A673 (cell line): ENCODE data around the gene KRTAP4-1. TPM values are rescaled to one million over a fixed set of nuclear protein-coding genes. Genes with fewer than 3 reads are reported as not detected.

ENCODE experiments used
- BruUV-seq: library from RNA; stranded (reverse); fragments of 400-500 nt; replicated peaks from 2 replicates; lab custom pipeline; 2021; lab: Mats Ljungman, UMichigan
- CTCF ChIA-PET: fragments of 300-600 bp; sonication (Branson Sonifier 250); formaldehyde crosslinking; loops from one replicate; lab custom pipeline; 2022; ENCODE audit warnings: antibody characterized with exemption; lab: Charles Lee
- POLR2A ChIA-PET: fragments of 300-600 bp; sonication (Branson Sonifier 250); formaldehyde crosslinking; loops from one replicate; lab custom pipeline; 2022; ENCODE audit warnings: antibody characterized with exemption; ENCODE audit not compliant: low non-redundant PET; lab: Charles Lee
- DNase-seq: peaks from one replicate; pipeline ENCODE4 v3.0.0-alpha.2; 2015; ENCODE audit warnings: low spot score
- H3K27ac ChIP-seq: fragments of 200-600 bp; sonication (generic); 2 replicates; pipeline ENCODE4 v1.5.1; 2016; ENCODE audit warnings: mixed run types, low read depth, mild to moderate bottlenecking, mixed read lengths, antibody characterized with exemption, low read length; ENCODE audit not compliant: poor library complexity, severe bottlenecking
- H3K27me3 ChIP-seq: fragments of 200-600 bp; sonication (generic); replicated peaks from 2 replicates; pipeline ENCODE4 v1.6.1; 2017; ENCODE audit warnings: mixed run types, low read depth, mild to moderate bottlenecking, mixed read lengths, antibody characterized with exemption, low read length; ENCODE audit not compliant: insufficient read depth, poor library complexity
- H3K36me3 ChIP-seq: fragments of 200-600 bp; sonication (generic); 2 replicates; pipeline ENCODE4 v1.6.1; 2016; ENCODE audit warnings: mixed run types, mild to moderate bottlenecking, mixed read lengths, antibody characterized with exemption, low read length; ENCODE audit not compliant: insufficient read depth, poor library complexity, severe bottlenecking
- H3K4me1 ChIP-seq: fragments of 200-600 bp; sonication (generic); 2 replicates; pipeline ENCODE4 v1.6.1; 2017; ENCODE audit warnings: mixed run types, mild to moderate bottlenecking, mixed read lengths, antibody characterized with exemption, low read length; ENCODE audit not compliant: insufficient read depth, poor library complexity, severe bottlenecking
- H3K4me3 ChIP-seq: fragments of 200-600 bp; sonication (generic); 2 replicates; pipeline ENCODE4 v1.5.1; 2016; ENCODE audit warnings: low read depth, mixed run types, mild to moderate bottlenecking, mixed read lengths, low read length; ENCODE audit not compliant: poor library complexity, severe bottlenecking
- H3K9me3 ChIP-seq: fragments of 200-600 bp; sonication (generic); 2 replicates; pipeline ENCODE4 v1.6.1; 2016; ENCODE audit warnings: mixed run types, low read depth, mild to moderate bottlenecking, mixed read lengths, antibody characterized with exemption, low read length; ENCODE audit not compliant: poor library complexity, severe bottlenecking
- CTCF ChIP-seq: fragments of 300-800, 200-600 bp; sonication (generic); conservative IDR thresholded peaks from 2 replicates; pipeline ENCODE4 v1.5.1; 2017; ENCODE audit warnings: low read depth, mild to moderate bottlenecking, antibody characterized with exemption, low read length, moderate library complexity, mixed read lengths
- EZH2 ChIP-seq: fragments of 200-600 bp; sonication (generic); IDR thresholded peaks from 2 replicates; pipeline ENCODE4 v1.6.1; 2017; ENCODE audit warnings: borderline replicate concordance, low read depth, mild to moderate bottlenecking, mixed read lengths, antibody characterized with exemption, low read length; ENCODE audit not compliant: poor library complexity, severe bottlenecking
- intact Hi-C: fragments of 100-400 bp; cut with micrococcal nuclease; formaldehyde crosslinking; loops from one replicate; pipeline ENCODE4 v1.10.0; 2022; ENCODE audit not compliant: unreplicated experiment
- total RNA-seq: library from RNA; stranded (reverse); gene quantifications from 2 replicates; pipeline ENCODE4 v1.2.3, GENCODE V29; 2021

KRTAP4-1 gene
- total RNA-seq, 1 experiment from 2014 or later = not detected

DNA sequence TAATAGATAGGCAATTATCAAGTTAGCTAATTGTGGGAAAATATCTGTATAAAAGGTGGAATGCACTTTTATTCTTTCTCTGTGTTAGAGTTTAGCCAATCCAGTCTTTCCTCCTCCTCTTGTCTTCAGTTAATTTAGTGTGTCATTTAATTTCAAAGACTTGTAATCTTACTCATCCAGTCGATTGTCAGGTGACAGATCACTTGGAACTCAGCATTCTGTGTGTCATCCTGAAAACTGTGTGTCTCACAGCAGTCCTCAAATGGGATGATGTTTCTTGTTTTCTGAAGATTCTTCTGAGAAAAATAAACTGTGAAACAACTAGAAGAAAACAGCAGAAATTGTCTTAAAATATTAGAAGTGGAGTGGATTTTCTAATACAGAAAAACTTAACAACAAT, 290 bp upstream of the KRTAP4-1 start:
- TF ChIP-seq EZH2 (no peak), CTCF (no peak)
- intact Hi-C loops = no loop called here
- Histone ChIP-seq H3K9me3 (no peaks in the 10 kb centered on the region), H3K36me3 (no peaks in the 10 kb centered on the region), H3K27ac (no peak overlapping the region), H3K4me1 (no peaks in the 10 kb centered on the region), H3K4me3 (no peak overlapping the region), H3K27me3 (no peaks in the 10 kb centered on the region)
- no peak for DNase-seq
- ChIA-PET POLR2A (no interaction called here), CTCF (no interaction called here)
- no TSS peak for BruUV-seq

DNA sequence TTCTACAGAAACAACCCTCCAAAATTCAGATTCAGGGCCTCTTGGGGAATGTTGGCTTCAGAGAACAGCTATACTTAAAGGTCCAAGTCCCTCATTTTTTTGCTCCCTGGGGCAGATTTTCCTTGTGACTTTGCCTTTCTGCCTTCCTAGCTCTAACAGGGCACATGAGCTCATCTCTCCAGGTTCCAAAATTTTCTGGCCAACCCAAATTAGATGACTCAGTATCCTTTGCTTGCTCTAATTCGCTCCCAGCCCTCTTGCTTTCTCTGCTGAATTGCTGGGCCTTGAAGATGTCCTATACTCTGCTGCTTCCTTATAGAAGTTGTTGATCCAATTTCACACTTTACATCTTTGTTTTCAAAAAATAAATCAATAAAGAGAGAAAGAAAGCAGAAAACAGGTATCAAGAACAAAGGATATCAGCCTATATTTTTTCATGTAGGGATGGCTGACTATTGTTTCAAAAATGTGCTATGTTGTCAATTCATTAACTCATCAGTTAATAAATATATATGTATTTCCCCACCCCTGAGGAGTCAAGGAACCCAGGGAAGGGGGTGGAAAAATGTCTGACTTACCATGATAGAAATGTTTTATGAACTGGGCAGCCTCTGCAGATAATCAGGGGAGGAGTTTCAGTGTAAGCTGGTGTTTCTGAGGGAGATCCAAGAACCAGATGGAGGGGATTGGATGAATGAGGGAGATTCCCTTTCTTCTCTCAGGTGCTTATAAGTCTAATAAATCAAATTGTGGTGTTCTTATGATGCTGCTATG, 5.7 kb downstream of the KRTAP4-1 start:
- no peak for DNase-seq
- no TSS peak for BruUV-seq
- ChIA-PET POLR2A (no interaction called here), CTCF (no interaction called here)
- no peaks in the 10 kb centered on the region for H3K36me3 ChIP-seq
- no peaks in the 10 kb centered on the region for H3K4me1 ChIP-seq
- intact Hi-C loops = no loop called here
- no peak overlapping the region for H3K4me3 ChIP-seq
- no peaks in the 10 kb centered on the region for H3K27me3 ChIP-seq
- no peaks in the 10 kb centered on the region for H3K9me3 ChIP-seq
- H3K27ac ChIP-seq = no peak overlapping the region
- no peak for TF ChIP-seq CTCF
- no peak for TF ChIP-seq EZH2

DNA sequence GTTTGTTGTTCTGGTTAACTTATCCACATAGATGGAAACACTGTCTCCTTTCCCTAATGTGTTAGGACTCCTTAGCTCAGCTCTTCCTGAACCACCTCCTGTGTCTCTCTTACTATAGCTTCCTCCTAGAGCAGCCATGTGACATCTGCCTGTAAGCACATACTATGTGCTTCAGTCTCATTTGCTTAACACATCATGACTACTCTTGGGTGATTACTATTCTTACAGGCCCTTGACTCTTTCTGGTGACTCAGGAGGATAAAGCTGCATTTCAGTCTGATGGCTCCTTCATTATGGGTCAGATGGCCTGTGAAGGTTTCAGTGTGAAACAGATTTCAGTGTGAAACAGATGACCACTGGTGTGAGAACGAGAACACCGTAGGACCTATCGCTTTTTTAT, 6.4 kb downstream of the KRTAP4-1 start:
- POLR2A ChIA-PET = no interaction called here
- TF ChIP-seq EZH2 = no peak
- TF ChIP-seq CTCF = no peak
- no TSS peak for BruUV-seq
- Histone ChIP-seq H3K4me1 (no peaks in the 10 kb centered on the region), H3K4me3 (no peak overlapping the region), H3K27me3 (no peaks in the 10 kb centered on the region), H3K27ac (no peak overlapping the region), H3K9me3 (no peaks in the 10 kb centered on the region), H3K36me3 (no peaks in the 10 kb centered on the region)
- intact Hi-C loops = no loop called here
- DNase-seq = no peak
- CTCF ChIA-PET = no interaction called here
